Adrenal gland (tissue), 12 donors: ENCODE results near the gene TMEM18. TPM values are rescaled to one million over a fixed set of nuclear protein-coding genes. Genes with fewer than 3 reads are reported as not detected.

Experiments used
- DNase-seq, 7 donors: peaks; one replicate each; pipeline ENCODE4 v3.0.0-alpha.2; 2019 to 2020
- H3K27ac ChIP-seq, 5 donors: fragments of 200-600 bp; sonication (generic) in 4 of 5; 1 replicate in 3 of 5; 2 replicates in 2 of 5; pipeline versions ENCODE4 v1.5.1 to v1.8.0; 2016 to 2020; ENCODE audit warnings: mild to moderate bottlenecking in 1 of 5
- H3K27me3 ChIP-seq: fragments of 200-600 bp; 2 replicates; pipeline ENCODE4 v1.8.0; 2021
- H3K36me3 ChIP-seq, 2 donors: fragments of 200-600 bp; replicated peaks in 1 of 2; 1 replicate in 1 of 2; 2 replicates in 1 of 2; pipeline versions ENCODE4 v1.5.1 to v1.8.0; 2018 to 2022
- H3K4me1 ChIP-seq, 2 donors: fragments of 200-600 bp; replicated peaks in 1 of 2; 1 replicate in 1 of 2; 2 replicates in 1 of 2; pipeline versions ENCODE4 v1.5.1 to v1.8.0; 2018 to 2021
- H3K4me3 ChIP-seq, 4 donors: fragments of 200-600 bp; sonication (generic) in 3 of 4; one replicate each; pipeline ENCODE4 v1.5.1; 2016 to 2018
- H3K9me3 ChIP-seq, 3 donors: fragments of 200-600 bp; sonication (generic) in 1 of 3; replicated peaks in 1 of 3; 1 replicate in 2 of 3; 2 replicates in 1 of 3; pipeline versions ENCODE4 v1.5.1 to v1.8.0; 2016 to 2021
- POLR2A ChIP-seq, 2 donors: fragments of 450-650 bp; IDR thresholded peaks; one replicate each; pipeline ENCODE4 v1.6.1; 2017; ENCODE audit warnings: antibody characterized with exemption in 2 of 2, mild to moderate bottlenecking in 2 of 2, moderate library complexity in 1 of 2
- WGBS, 4 donors: extraction: QIAGEN DNeasy Blood & Tissue Kit in 2 of 4; methylation state at CpG; one replicate each; pipeline versions ENCODE4 v1.1.5 to v1.1.7; 2013 to 2017; 5-methylcytosine and 5-hydroxymethylcytosine counted together
- intact Hi-C, 2 donors: fragments of 100-400 bp; cut with DNase I; formaldehyde crosslinking; loops; one replicate each; pipeline versions ENCODE4 v1.14.1 to v1.15.0; 2022 to 2023
- polyA plus RNA-seq, 3 donors: library from polyadenylated mRNA; stranded (reverse); fragments of 200-250 nt in 2 of 3; fragments of 350-450 nt in 1 of 3; fragmentation: Illumina TruSeq in 1 of 3; extraction: RNeasy Lipid Tissue Mini Kit (QIAGEN cat#74804) in 1 of 3; gene quantifications; one replicate each; pipeline ENCODE4 v1.2.3, GENCODE V29; 2013 to 2014
- total RNA-seq, 9 donors: library from RNA; depleted of rRNA in 4 of 9; stranded (reverse); fragments of >200 nt in 4 of 9; fragments of 120-200 nt in 1 of 9; fragmentation: NEBNext Ultra II Directional in 1 of 9; extraction: Animal tissue kit (Norgen Biotek cat#: 25700) in 1 of 9; gene quantifications; one replicate each; pipeline versions ENCODE4 v1.1.0 to v1.2.4, GENCODE V29; 2013 to 2023
- TF ChIP-seq, protein P1 (sequence below), 6 experiments: fragments of 450-650 bp in 4 of 6; fragments of 200-600 bp in 2 of 6; sonication (generic) in 1 of 6; IDR thresholded peaks; 1 replicate in 5 of 6; 2 replicates in 1 of 6; pipeline versions ENCODE4 v1.5.1 to v1.8.0; 2016 to 2021; ENCODE audit warnings: antibody characterized with exemption in 6 of 6, mild to moderate bottlenecking in 2 of 6, moderate library complexity in 1 of 6
- donor health status: healthy with polysubstance abuse.
- donor health status: Bipolar disorder and iron deficiency.
- donor health status: DM: yes; HTN: yes; CAD: no.
- donor health status: DM: no; HTN: no; CAD: no.
- donor health status: DM: no; HTN: no; CAD: no.
- donor health status: DM: yes; HTN: yes; CAD: no.

The TMEM18 gene
- total and polyA plus RNA-seq, 12 donors: 17.2 to 56.9 (median 31.9) TPM

GRCh38 chr2:648476-649424 lies 28.5 kb downstream of the TMEM18 start:
- H3K36me3 ChIP-seq: no peaks in the 10 kb centered on the region
- no peak overlapping the region for H3K27ac ChIP-seq
- no peaks in the 10 kb centered on the region for H3K9me3 ChIP-seq
- intact Hi-C loops: loop anchor here in 1 of 2 donors (10.0 kb wide), 1 partner anchor 354 kb away; no protein-coding TSS in a partner anchor
- no peaks in the 10 kb centered on the region for H3K4me1 ChIP-seq
- H3K27me3 ChIP-seq: no peaks in the 10 kb centered on the region
- peak in 1 of 7 donors; percentile 37 for DNase-seq
- TF ChIP-seq POLR2A (IDR thresholded peaks at IDR 0.05): no peak
- TF ChIP-seq, protein P1, sequence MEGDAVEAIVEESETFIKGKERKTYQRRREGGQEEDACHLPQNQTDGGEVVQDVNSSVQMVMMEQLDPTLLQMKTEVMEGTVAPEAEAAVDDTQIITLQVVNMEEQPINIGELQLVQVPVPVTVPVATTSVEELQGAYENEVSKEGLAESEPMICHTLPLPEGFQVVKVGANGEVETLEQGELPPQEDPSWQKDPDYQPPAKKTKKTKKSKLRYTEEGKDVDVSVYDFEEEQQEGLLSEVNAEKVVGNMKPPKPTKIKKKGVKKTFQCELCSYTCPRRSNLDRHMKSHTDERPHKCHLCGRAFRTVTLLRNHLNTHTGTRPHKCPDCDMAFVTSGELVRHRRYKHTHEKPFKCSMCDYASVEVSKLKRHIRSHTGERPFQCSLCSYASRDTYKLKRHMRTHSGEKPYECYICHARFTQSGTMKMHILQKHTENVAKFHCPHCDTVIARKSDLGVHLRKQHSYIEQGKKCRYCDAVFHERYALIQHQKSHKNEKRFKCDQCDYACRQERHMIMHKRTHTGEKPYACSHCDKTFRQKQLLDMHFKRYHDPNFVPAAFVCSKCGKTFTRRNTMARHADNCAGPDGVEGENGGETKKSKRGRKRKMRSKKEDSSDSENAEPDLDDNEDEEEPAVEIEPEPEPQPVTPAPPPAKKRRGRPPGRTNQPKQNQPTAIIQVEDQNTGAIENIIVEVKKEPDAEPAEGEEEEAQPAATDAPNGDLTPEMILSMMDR (IDR thresholded peaks at IDR 0.05): no peak
- WGBS, 4 donors: 84 to 89% (median 86%) methylated on average over 18 to 26 of the region's 26 CpGs
- no peak overlapping the region for H3K4me3 ChIP-seq

DNA sequence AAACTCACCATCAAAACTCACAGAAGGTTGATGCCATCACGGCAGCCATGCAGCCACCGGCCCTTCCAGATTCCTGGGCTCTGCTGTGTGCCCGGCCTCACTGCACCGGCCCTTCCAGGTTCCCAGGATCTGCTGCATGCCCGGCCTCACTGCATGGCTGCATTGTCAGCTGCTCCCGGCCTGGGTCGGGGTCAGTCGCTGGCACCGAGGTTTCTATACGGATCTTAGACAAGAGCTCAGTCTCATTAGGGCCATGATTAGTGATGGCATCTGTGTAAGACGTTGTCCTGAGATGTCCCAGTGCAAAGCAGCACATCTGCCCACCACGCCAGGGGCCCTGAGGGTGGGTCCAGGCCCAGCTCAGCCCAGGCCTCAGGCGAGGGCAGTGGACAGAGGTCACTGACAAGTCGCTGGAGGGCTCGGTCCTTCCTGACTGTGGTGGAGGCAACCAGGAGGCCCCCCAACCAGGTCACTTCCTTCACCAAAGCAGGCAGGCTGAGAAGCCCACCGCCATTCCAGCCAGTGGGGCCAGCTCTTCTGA lies 29.4 kb downstream of the TMEM18 start:
- intact Hi-C loops: loop anchor here in 1 of 2 donors (10.0 kb wide), 1 partner anchor 353 kb away; no protein-coding TSS in a partner anchor
- WGBS, 4 donors: 86 to 95% (median 90%) methylated on average over 8 to 16 of the region's 16 CpGs
- no peaks in the 10 kb centered on the region for H3K27me3 ChIP-seq
- H3K4me3 ChIP-seq: no peak overlapping the region
- no peaks in the 10 kb centered on the region for H3K36me3 ChIP-seq
- H3K27ac ChIP-seq: no peak overlapping the region
- H3K4me1 ChIP-seq: no peaks in the 10 kb centered on the region
- DNase-seq: peak in 1 of 7 donors; percentile 27
- TF ChIP-seq POLR2A (IDR thresholded peaks at IDR 0.05): no peak
- TF ChIP-seq, protein P1 (IDR thresholded peaks at IDR 0.05): no peak
- no peaks in the 10 kb centered on the region for H3K9me3 ChIP-seq

- no peaks in the 10 kb centered on the region for H3K9me3 ChIP-seq
- H3K4me1 ChIP-seq: no peaks in the 10 kb centered on the region
- no peak for TF ChIP-seq POLR2A (IDR thresholded peaks at IDR 0.05)
- TF ChIP-seq, protein P1 (IDR thresholded peaks at IDR 0.05): no peak
- intact Hi-C loops: loop anchor here in 1 of 2 donors (10.0 kb wide), 1 partner anchor 352 kb away; no protein-coding TSS in a partner anchor
- WGBS, 4 donors: 84 to 91% (median 85%) methylated on average over 10 of the region's 10 CpGs
- H3K4me3 ChIP-seq: no peak overlapping the region
- H3K27ac ChIP-seq: no peak overlapping the region
- peak in 1 of 7 donors; percentile 23 for DNase-seq
- no peaks in the 10 kb centered on the region for H3K36me3 ChIP-seq
- no peaks in the 10 kb centered on the region for H3K27me3 ChIP-seq
Observed at GRCh38 chr2:647003-647560, 30.1 kb downstream of the TMEM18 start.

DNA sequence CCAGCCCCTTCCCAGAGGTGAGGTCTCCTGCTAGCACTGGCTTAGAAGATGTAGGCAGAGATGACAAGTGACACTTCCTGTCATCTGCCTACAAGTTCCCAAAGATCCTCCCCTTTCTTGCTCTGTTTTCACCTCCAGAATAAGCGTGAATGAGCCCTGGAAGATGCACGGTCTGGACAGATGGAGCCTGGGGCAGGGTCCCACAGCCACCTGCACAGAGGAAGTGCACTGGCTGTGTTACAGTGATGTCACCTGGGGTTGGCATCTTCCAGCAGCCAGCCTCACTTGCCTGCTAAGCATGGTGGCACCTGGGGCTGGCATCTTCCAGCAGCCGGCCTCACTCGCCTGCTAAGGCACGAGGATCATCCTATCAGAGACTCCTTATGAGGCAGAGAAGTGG lies 32.3 kb downstream of the TMEM18 start:
- peak in 1 of 7 donors; percentile 14 for DNase-seq

More for the DNA sequence above, 32.3 kb downstream of the TMEM18 start:
- Histone ChIP-seq H3K4me1 (no peaks in the 10 kb centered on the region), H3K9me3 (no peaks in the 10 kb centered on the region), H3K27me3 (no peaks in the 10 kb centered on the region), H3K27ac (no peak overlapping the region), H3K36me3 (no peaks in the 10 kb centered on the region), H3K4me3 (no peak overlapping the region)
- no peak for TF ChIP-seq POLR2A (IDR thresholded peaks at IDR 0.05)
- TF ChIP-seq, protein P1 (IDR thresholded peaks at IDR 0.05): no peak
- intact Hi-C loops: loop anchor here (5.0 to 10.0 kb wide), 2 partner anchors 123 to 350 kb away; no protein-coding TSS in a partner anchor
- 55 to 87% (median 69%) methylated on average over 3 to 5 of the region's 5 CpGs for WGBS, 4 donors
